AG09319 (cell line): ENCODE measurements around the gene SOCS3.

ENCODE experiments used
- DNase-seq: peaks from one replicate; pipeline ENCODE4 v3.0.0-alpha.2; 2010; ENCODE audit warnings: low read depth; ENCODE audit errors: extremely low read depth
- CTCF ChIP-seq: IDR thresholded peaks from 2 replicates; pipeline ENCODE4 v1.5.1; 2011; ENCODE audit warnings: low read depth, mild to moderate bottlenecking, inconsistent platforms, low read length, moderate library complexity

Gene SOCS3

DNA sequence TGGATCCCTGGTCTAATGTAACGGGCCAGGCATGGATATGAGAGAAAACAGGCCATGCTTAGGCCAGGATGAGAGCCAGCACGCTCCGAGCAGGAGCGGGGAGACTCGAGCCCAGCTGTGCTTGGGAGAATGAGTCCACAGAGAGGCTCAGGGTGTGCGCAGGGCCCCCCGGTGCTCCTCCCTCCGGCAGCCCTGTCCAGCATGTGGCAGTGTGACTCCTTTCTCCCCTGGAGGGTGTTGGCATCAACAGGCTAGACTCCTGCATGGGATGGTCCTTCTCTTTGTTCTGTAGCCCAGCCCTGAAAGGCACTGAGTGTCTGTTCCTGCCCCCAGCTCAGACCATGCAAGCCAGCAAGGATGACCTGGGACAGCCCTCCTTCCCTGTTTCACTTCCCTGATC is 42.0 kb upstream of the SOCS3 start:
- TF ChIP-seq CTCF = no peak
- DNase-seq = no peak

DNA sequence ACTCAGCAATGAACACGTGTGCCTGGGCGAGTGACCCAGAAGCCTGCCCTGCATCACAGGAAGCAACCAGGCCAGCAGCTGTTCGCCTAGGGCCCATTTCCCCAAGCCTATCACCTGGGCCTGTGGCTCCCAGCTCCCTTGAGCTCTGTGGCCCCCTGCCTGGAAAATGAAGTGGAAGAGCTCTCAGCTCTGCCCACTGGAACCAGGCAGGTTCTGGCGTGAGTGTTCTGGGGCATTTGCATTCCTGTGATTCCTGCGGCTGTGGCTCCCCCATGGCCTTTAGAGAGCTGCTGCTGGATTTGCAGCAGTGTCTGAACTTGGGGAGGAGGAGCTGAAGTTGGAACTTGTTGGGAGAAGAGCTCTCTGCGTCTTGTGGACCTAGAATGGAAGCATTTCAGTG is 41.4 kb upstream of the SOCS3 start:
- no peak for TF ChIP-seq CTCF
- DNase-seq = no peak

DNA sequence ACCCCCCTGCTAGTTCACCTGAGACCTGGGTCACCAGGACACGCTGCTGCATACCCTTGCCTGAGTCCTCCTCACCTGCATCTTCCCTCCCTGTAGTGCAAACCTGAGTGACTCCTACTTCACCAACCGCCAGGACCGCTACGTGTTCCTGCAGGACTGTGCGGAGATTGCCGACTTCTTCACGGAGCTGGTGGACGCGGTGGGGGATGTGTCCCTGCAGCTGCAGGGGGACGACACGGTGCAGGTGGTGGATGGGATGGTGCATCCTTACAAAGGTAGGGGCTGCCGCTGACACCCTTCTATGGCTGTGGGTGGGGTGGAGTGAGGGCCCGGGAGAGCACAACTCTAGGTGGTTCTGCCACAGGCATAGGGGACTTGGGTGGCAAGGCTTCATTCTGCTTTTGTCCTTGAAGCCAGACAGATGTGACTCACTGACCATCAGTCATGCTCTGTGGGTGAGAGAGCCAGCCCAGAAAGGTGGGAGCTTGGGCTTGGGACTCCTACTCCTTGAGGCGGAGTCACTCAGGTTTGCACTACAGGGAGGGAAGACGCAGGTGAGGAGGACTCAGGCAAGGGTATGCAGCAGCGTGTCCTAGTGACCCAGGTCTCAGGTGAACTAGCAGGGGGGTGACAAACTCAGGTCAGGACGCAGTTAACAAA is 40.8 kb upstream of the SOCS3 start:
- no peak for TF ChIP-seq CTCF
- no peak for DNase-seq

DNA sequence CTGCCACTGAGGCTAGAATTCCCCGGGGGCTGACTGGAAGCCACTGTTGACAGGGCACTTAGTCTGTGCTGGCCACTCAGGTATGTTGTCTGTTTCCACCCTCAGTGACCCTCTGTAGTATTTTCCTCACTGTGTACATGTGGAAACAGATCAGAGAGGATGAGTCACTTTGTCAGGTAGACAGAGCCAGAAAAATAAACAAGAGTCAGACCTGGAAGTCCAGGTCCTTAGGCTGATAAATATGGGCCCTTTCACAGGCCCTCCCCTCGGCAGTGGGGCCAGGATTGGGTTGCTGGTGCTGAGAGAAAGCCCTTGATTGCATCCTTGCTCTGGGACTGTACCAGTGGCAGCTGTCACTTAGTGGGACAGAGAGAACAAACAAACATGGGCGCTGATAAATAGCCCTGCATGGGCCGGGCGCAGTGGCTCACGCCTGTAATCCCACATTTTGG is 39.8 kb upstream of the SOCS3 start:
- DNase-seq = no peak
- TF ChIP-seq CTCF = no peak

DNA sequence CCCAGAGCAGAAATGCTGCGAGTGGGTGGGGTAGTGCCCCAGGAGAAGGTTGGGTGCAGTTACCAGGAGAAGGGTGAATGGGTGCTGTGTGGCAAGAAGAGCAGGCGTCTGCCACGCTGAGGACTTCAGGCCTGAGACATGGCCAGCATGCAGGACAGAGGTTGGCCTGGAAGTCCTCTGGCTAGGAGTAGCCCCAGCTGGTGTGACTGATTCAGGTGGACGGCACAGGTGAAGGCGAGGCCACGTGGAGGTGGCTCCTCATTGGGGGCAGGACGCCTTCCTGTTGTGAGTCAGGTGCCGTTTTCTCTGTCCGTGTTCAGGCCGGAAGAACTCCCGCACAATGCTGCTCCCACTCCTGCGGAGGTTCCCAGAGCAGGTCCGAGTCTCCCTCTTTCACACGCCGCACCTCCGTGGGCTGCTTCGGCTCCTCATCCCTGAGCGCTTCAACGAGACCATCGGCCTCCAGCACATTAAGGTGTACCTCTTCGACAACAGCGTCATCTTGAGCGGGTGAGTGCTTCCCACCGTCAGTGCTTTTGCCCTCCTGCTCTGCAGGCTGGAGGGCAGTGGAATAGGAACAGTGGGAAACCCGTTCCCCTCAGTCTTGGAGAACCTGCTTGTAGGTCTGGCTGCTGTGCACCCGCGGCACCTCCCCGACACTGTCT is 39.3 kb upstream of the SOCS3 start:
- TF ChIP-seq CTCF = no peak
- DNase-seq = no peak

GRCh38 chr17:78398390-78398789 is 38.5 kb upstream of the SOCS3 start:
- TF ChIP-seq CTCF = no peak
- DNase-seq = no peak

DNA sequence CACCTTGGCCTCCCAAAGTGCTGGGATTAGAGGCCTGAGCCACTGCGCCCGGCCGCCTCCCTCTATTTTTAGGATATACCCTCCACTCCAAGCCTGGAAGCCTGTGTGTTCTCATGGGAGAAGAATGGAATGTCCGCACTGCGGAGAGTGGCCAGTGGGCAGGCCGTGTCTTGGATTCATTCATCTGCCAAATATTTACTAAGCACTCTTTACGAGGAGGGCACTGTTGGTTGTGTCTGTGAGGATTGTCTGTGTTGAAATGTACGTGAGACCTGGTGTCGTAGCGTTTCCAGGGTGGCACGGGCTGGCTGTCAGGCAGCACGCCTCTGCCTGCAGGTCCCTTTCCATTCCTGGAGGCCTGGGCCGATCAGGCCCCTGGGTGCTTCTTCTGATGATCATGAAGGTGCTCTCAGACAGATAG is 37.8 kb upstream of the SOCS3 start:
- DNase-seq = no peak

More for the DNA sequence above, 37.8 kb upstream of the SOCS3 start:
- no peak for TF ChIP-seq CTCF
